GM23338 (cell line): ENCODE results near the gene CENPA. TPM values are rescaled to one million over a fixed set of nuclear protein-coding genes. Genes with fewer than 3 reads are reported as not detected.
A peak's percentile ranks its signal among the peaks of the same experiment; 100 is the strongest.

ENCODE experiments used
- ATAC-seq: fragments of 200-7000 bp; cut with Tn5 transposase; 3 replicates; pipeline ENCODE4 v1.9.1; 2020
- DNase-seq: peaks from one replicate; pipeline ENCODE4 v3.0.0-alpha.2; 2015; ENCODE audit warnings: low spot score
- H2AFZ ChIP-seq: fragments of 200-600 bp; sonication (generic); 2 replicates; pipeline ENCODE4 v1.8.0; 2016; ENCODE audit warnings: antibody characterized with exemption, mild to moderate bottlenecking, moderate library complexity
- H3F3A ChIP-seq: fragments of 200-600 bp; sonication (generic); replicated peaks from 2 replicates; pipeline ENCODE4 v1.8.0; 2017; ENCODE audit warnings: antibody characterized with exemption, mixed run types, low read depth
- H3K27ac ChIP-seq: fragments of 200-600 bp; sonication (generic); 2 replicates; pipeline ENCODE4 v1.6.1; 2016; ENCODE audit warnings: low read depth
- H3K27me3 ChIP-seq: fragments of 200-600 bp; sonication (generic); 2 replicates; pipeline ENCODE4 v1.8.0; 2016; ENCODE audit warnings: mild to moderate bottlenecking, mixed run types, moderate library complexity; ENCODE audit not compliant: insufficient read depth
- H3K36me3 ChIP-seq: fragments of 200-600 bp; sonication (generic); 2 replicates; pipeline ENCODE4 v1.8.0; 2016; ENCODE audit warnings: mild to moderate bottlenecking; ENCODE audit not compliant: insufficient read depth
- H3K4me1 ChIP-seq: fragments of 200-600 bp; sonication (generic); 2 replicates; pipeline ENCODE4 v1.8.0; 2016; ENCODE audit warnings: mild to moderate bottlenecking, moderate library complexity; ENCODE audit not compliant: insufficient read depth
- H3K4me2 ChIP-seq: fragments of 200-600 bp; sonication (generic); 2 replicates; pipeline ENCODE4 v1.7.1; 2017; ENCODE audit warnings: mixed run types
- H3K4me3 ChIP-seq: fragments of 200-600 bp; sonication (generic); 2 replicates; pipeline ENCODE4 v1.6.1; 2016; ENCODE audit warnings: mixed run types
- H3K79me2 ChIP-seq: fragments of 200-600 bp; sonication (generic); replicated peaks from 2 replicates; pipeline ENCODE4 v1.8.0; 2017; ENCODE audit warnings: mild to moderate bottlenecking; ENCODE audit not compliant: insufficient read depth
- H3K9me2 ChIP-seq: fragments of 200-600 bp; sonication (generic); 2 replicates; pipeline ENCODE4 v1.8.0; 2017; ENCODE audit not compliant: insufficient read depth
- H4K20me1 ChIP-seq: fragments of 200-600 bp; sonication (generic); replicated peaks from 2 replicates; pipeline ENCODE4 v1.8.0; 2017; ENCODE audit warnings: mild to moderate bottlenecking; ENCODE audit not compliant: insufficient read depth
- H3K27ac Mint-ChIP-seq: 2 replicates; pipeline ENCODE4 v1.8.0; 2020; ENCODE audit warnings: inconsistent platforms, mild to moderate bottlenecking, moderate library complexity, mixed read lengths
- H3K27me3 Mint-ChIP-seq: 3 replicates; pipeline ENCODE4 v1.8.0; 2022; ENCODE audit warnings: low read depth, mild to moderate bottlenecking, moderate library complexity, mixed read lengths, inconsistent platforms; ENCODE audit not compliant: insufficient read depth, poor library complexity
- H3K36me3 Mint-ChIP-seq: 3 replicates; pipeline ENCODE4 v1.8.0; 2021; ENCODE audit warnings: low read depth, mild to moderate bottlenecking, inconsistent platforms, moderate library complexity, mixed read lengths
- H3K4me1 Mint-ChIP-seq: 3 replicates; pipeline ENCODE4 v1.8.0; 2020; ENCODE audit warnings: mild to moderate bottlenecking, inconsistent platforms, mixed read lengths
- H3K4me3 Mint-ChIP-seq: 3 replicates; pipeline ENCODE4 v1.8.0; 2021; ENCODE audit warnings: moderate library complexity, mild to moderate bottlenecking, inconsistent platforms, mixed read lengths
- H3K9me3 Mint-ChIP-seq: 3 replicates; pipeline ENCODE4 v1.8.0; 2020; ENCODE audit warnings: moderate library complexity, mild to moderate bottlenecking, inconsistent platforms, mixed read lengths
- CREB1 ChIP-seq: fragments of 250-450 bp; sonication (Bioruptor Pico); IDR thresholded peaks from 2 replicates; pipeline ENCODE4 v1.5.0; 2020; ENCODE audit warnings: low read depth, mild to moderate bottlenecking, moderate library complexity
- EZH2 ChIP-seq: fragments of 200-600 bp; sonication (generic); IDR thresholded peaks from one replicate; pipeline ENCODE4 v1.8.0; 2017; ENCODE audit warnings: antibody characterized with exemption, mild to moderate bottlenecking, low read depth; ENCODE audit not compliant: unreplicated experiment
- EZH2phosphoT487 ChIP-seq: fragments of 200-600 bp; sonication (generic); IDR thresholded peaks from one replicate; pipeline ENCODE4 v1.8.1; 2018; ENCODE audit warnings: antibody characterized with exemption; ENCODE audit not compliant: unreplicated experiment
- POLR2AphosphoS5 ChIP-seq: IDR thresholded peaks from 2 replicates; pipeline ENCODE4 v1.6.1; 2016; ENCODE audit warnings: antibody characterized with exemption, low read depth
- REST ChIP-seq: IDR thresholded peaks from one replicate; pipeline ENCODE4 v1.6.1; 2018; ENCODE audit warnings: antibody characterized with exemption; ENCODE audit not compliant: unreplicated experiment
- ZNF114 ChIP-seq: fragments of 250-450 bp; sonication (Bioruptor Pico); IDR thresholded peaks from 2 replicates; pipeline ENCODE4 v1.5.0; 2020; ENCODE audit warnings: mild to moderate bottlenecking, moderate library complexity
- ZNF331 ChIP-seq: fragments of 250-450 bp; sonication (Bioruptor Pico); IDR thresholded peaks from 2 replicates; pipeline ENCODE4 v1.5.0; 2020; ENCODE audit warnings: low read depth, mild to moderate bottlenecking, moderate library complexity
- ZNF462 ChIP-seq: fragments of 250-450 bp; sonication (Bioruptor Pico); IDR thresholded peaks from 2 replicates; pipeline ENCODE4 v1.5.0; 2020; ENCODE audit warnings: mild to moderate bottlenecking, moderate library complexity
- polyA plus RNA-seq: library from polyadenylated mRNA; unstranded; fragments of >200 nt; fragmentation: Nextera tagmentation; extraction: Ambion mirVana; gene quantifications from 2 replicates; pipeline ENCODE4 v1.2.1, GENCODE V29; 2016
- total RNA-seq: library from RNA; depleted of rRNA; stranded (reverse); fragments of >200 nt; shearing (Covaris generic); gene quantifications from 2 replicates; pipeline ENCODE4 v1.2.3, GENCODE V29; 2014

The CENPA gene
- total and polyA plus RNA-seq, 2 experiments from 2014 or later, result 16.8 to 24.2 TPM

GRCh38 chr2:26805241-26805676 lies 19.4 kb downstream of the CENPA start:
- no peaks in the 10 kb centered on the region for H3K4me1 Mint-ChIP-seq
- no peaks in the 10 kb centered on the region for H3K27me3 Mint-ChIP-seq
- H3K4me3 Mint-ChIP-seq, result no peak overlapping the region
- H4K20me1 ChIP-seq, result no peaks in the 10 kb centered on the region
- no peak overlapping the region for H3K4me3 ChIP-seq
- ATAC-seq (no peak), DNase-seq (no peak)
- no peak overlapping the region for H3K4me2 ChIP-seq
- H3K36me3 Mint-ChIP-seq, result no peaks in the 10 kb centered on the region
- TF ChIP-seq REST, result no peak
- TF ChIP-seq ZNF114 (CRISPR knock-in tag), result no peak
- no peak for TF ChIP-seq ZNF331 (CRISPR knock-in tag)
- TF ChIP-seq EZH2phosphoT487, result no peak
- no peak for TF ChIP-seq POLR2AphosphoS5
- TF ChIP-seq EZH2, result no peak
- no peaks in the 10 kb centered on the region for H3K79me2 ChIP-seq
- H3K9me3 Mint-ChIP-seq, result no peaks in the 10 kb centered on the region
- no peak overlapping the region for H2AFZ ChIP-seq
- H3K27ac Mint-ChIP-seq, result no peak overlapping the region
- H3K27ac ChIP-seq, result no peak overlapping the region
- no peaks in the 10 kb centered on the region for H3K27me3 ChIP-seq
- no peaks in the 10 kb centered on the region for H3K36me3 ChIP-seq
- H3K4me1 ChIP-seq, result no peaks in the 10 kb centered on the region
- H3K9me2 ChIP-seq, result peaks cover 3% of the 10 kb centered on the region; the same call in 1 of the 2 replicates
- no peaks in the 10 kb centered on the region for H3F3A ChIP-seq

- H3K36me3 ChIP-seq, result no peaks in the 10 kb centered on the region
- H3K4me2 ChIP-seq, result no peak overlapping the region
- H2AFZ ChIP-seq, result no peak overlapping the region
- H3K27me3 ChIP-seq, result no peaks in the 10 kb centered on the region
- H3K4me1 ChIP-seq, result no peaks in the 10 kb centered on the region
- peak; percentile 34; the same call in 2 of the 3 replicates for ATAC-seq
- no peaks in the 10 kb centered on the region for H3K36me3 Mint-ChIP-seq
- no peak overlapping the region for H3K27ac Mint-ChIP-seq
- no peaks in the 10 kb centered on the region for H3K79me2 ChIP-seq
- no peak overlapping the region for H3K4me3 Mint-ChIP-seq
- peaks cover 3% of the 10 kb centered on the region; the same call in 1 of the 2 replicates for H3K9me2 ChIP-seq
- H3K4me3 ChIP-seq, result no peak overlapping the region
- no peak overlapping the region for H3K27ac ChIP-seq
- no peaks in the 10 kb centered on the region for H3K4me1 Mint-ChIP-seq
- H3K9me3 Mint-ChIP-seq, result no peaks in the 10 kb centered on the region
- no peaks in the 10 kb centered on the region for H3F3A ChIP-seq
- H4K20me1 ChIP-seq, result no peaks in the 10 kb centered on the region
- peaks cover 12% of the 10 kb centered on the region for H3K27me3 Mint-ChIP-seq
- DNase-seq, result peak; percentile 22
- TF ChIP-seq CREB1 (no peak), REST (no peak), ZNF462 (no peak)
These were observed 22.1 kb downstream of the CENPA start for GRCh38 chr2:26807788-26808460.
